M059J (cell line): ENCODE measurements around the gene UBL7. TPM values are rescaled to one million over a fixed set of nuclear protein-coding genes. Genes with fewer than 3 reads are reported as not detected.
A peak's percentile ranks its signal among the peaks of the same experiment; 100 is the strongest.

Experiments used
- DNase-seq: peaks from one replicate; pipeline ENCODE4 v3.0.0-alpha.2; 2012; ENCODE audit warnings: low read depth
- total RNA-seq: library from RNA; depleted of rRNA; stranded (reverse); fragments of >200 nt; shearing (Covaris generic); gene quantifications from 2 replicates; pipeline ENCODE4 v1.2.3, GENCODE V29; 2014

The UBL7 gene
- total RNA-seq, 1 experiment from 2014 or later, result 80.9 TPM

GRCh38 chr15:74441248-74441941, 19.6 kb downstream of the UBL7 start:
- no peak for DNase-seq

- DNase-seq, result peak; percentile 71
Observed at GRCh38 chr15:74438721-74439316, 22.1 kb downstream of the UBL7 start.

GRCh38 chr15:74438206-74438605, 22.8 kb downstream of the UBL7 start:
- no peak for DNase-seq

GRCh38 chr15:74434263-74435136, 26.5 kb downstream of the UBL7 start:
- no peak for DNase-seq

- peak; percentile 76 for DNase-seq
Observed at GRCh38 chr15:74433592-74434262, 27.2 kb downstream of the UBL7 start, which contains the start of gene SEMA7A. Gene SEMA7A (minus strand): TSS chr15:74433958. CDS start chr15:74433918, 40 bp downstream.

GRCh38 chr15:74432968-74433591, 27.9 kb downstream of the UBL7 start:
- no peak for DNase-seq

- DNase-seq, result no peak
Observed at GRCh38 chr15:74432271-74432967, 28.5 kb downstream of the UBL7 start.

- DNase-seq, result no peak
Observed at GRCh38 chr15:74431645-74432044, 29.3 kb downstream of the UBL7 start.

- DNase-seq, result no peak
Observed at GRCh38 chr15:74431116-74431515, 29.8 kb downstream of the UBL7 start.

- DNase-seq, result peak; percentile 18
Observed at GRCh38 chr15:74430510-74430951, 30.4 kb downstream of the UBL7 start.

GRCh38 chr15:74429781-74430400, 31.1 kb downstream of the UBL7 start:
- no peak for DNase-seq

GRCh38 chr15:74428970-74429780, 31.8 kb downstream of the UBL7 start:
- DNase-seq, result no peak

GRCh38 chr15:74428442-74428787, 32.5 kb downstream of the UBL7 start:
- DNase-seq, result no peak

GRCh38 chr15:74427607-74428441, 33.1 kb downstream of the UBL7 start:
- DNase-seq, result no peak

- no peak for DNase-seq
Observed at GRCh38 chr15:74426404-74427281, 34.3 kb downstream of the UBL7 start.

- no peak for DNase-seq
Observed at GRCh38 chr15:74425630-74426029, 35.3 kb downstream of the UBL7 start.

GRCh38 chr15:74424901-74425528, 35.9 kb downstream of the UBL7 start:
- DNase-seq, result no peak
